Measurements from ENCODE around the gene SMAD1.
"Not testable (repeated sequence)": the region's sequence is repeated elsewhere in the genome, so short reads cannot be mapped to it uniquely, and the experiment has no call there.

Gene SMAD1

DNA sequence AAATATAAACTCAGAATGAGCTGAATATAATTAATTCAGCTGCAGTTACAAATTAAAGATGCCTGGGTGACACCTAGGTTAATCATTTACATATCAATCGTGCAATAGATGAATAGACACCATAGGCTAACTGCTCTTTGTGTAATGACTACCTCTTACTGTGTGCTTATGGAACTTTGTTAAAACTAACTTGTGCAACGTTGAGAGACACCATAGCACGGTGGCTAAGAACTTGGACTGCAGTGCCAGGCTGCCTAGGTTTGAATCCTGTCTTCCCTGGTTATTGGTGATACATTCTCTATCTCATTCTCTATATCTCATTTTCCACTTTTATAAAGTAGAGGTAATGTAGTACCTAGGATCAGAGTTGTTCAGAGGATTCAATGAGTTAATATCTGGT, 46.9 kb downstream of the SMAD1 start:
- DNase-seq (ENCODE audit: low spot score) = no peak

DNA sequence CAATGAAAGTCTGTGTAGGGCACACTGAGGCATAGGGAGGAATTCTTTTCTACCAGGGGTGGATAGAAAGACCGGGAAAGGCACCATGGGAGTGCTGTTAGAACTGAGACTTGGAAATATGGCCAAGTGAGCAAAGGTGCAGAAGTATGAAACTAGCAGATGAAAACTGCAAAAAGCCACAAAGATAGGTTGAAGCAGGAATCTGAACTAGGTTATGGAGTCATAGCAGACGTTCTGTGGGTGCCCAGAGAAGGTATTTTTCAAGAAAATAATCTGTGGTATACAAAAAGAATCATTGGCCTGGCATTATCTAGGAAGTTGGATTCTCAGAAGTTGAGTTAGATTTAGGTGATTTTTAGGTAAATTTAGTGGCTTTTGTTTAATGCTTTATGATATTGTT, 48.5 kb downstream of the SMAD1 start:
- DNase-seq (ENCODE audit: low spot score) = no peak

DNA sequence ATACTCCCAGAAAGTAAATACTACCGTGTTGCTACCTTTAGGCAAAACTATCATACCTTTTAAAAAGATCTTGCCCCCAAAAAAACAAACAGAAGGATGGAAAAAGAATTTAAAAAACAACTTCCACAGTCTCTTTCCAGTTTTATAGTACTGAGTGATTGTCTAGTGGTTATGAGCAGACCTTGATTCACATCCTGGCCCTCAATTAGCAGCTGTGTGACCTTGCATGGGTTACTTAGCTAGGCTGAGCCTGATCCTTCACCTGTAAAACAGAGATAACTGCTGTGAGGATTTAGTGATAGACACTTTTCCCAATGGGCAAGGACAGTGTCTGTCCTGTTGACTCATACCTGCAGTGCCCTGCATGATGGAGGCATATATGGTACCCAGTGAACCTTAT, 49.0 kb downstream of the SMAD1 start:
- peak; percentile 13 for DNase-seq (ENCODE audit: low spot score)

DNA sequence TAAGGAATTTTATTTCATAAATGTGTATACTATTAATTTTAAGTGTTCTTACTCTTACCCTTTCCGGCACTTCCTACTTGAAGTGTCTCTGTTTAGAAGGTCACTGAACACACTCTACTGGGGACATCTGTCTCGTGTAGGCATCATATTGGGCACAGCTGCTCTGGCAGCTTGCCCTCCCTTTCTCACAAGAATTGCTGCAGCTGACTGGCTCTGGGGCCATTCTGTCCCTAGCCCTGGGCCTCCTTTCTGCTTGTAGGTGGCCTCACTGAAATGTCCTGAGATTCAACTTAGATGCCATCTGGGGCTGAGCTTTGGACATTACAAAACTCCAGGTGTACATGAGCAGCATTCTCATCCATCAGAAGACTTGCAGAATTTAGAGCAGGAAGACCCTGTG, 49.6 kb downstream of the SMAD1 start:
- no peak for DNase-seq (ENCODE audit: low spot score)

DNA sequence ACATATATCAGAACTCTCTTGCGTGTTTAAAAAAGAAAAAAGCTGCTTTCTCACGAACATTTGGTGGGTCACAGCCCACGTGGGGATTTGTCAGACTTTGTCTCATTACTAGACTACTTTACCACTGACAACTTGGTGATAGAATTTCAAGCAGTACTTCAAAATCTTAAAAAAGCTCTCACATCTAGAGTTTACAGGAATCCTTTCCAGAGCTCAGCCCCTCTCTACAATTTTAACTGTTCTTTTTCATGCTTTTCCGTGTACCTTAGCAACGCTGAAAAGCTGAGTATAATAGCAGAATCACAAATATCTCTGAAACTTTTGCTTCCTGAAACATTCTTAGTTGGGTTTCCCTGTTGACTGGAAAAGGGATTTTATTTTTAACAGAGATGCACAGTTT, 50.2 kb downstream of the SMAD1 start:
- DNase-seq (ENCODE audit: low spot score) = no peak

DNA sequence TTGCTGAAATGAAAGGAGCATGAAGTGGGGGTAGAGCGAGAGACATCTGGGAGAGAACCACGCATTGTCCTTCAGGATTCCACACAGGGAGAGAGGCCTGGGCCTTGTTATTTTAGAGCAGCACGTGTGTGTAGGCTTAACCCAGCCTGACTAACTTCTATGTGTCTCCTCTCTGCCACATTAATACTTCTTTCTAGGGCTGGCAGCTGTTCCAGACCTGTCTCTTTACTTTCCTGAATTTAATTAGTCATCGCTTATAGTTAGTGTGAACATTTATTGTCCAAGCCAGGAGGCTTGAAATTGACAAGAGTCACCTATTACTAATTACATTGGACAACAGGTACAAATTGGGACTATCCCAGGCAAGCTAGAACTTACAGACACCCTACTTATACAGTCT, 51.3 kb downstream of the SMAD1 start:
- DNase-seq (ENCODE audit: low spot score) = no peak

DNA sequence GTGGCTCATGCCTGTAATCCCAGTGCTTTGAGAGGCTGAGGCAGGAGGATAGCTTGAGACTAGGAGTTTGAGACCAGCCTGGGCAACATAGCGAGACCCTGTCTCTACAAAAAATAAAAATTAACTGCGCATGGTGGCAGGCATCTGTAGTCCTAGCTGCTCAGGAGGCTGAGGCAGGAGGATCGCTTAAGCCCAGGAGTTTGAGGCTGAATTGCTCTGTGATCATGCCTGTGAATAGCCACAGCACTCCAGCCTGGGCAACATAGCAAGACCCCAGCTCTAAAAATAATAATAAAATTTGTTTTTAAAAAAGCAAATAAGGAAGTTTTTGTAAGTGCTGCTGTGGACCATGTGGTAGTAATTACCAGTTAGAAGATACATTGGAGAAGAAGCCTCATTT, 51.8 kb downstream of the SMAD1 start:
- DNase-seq (ENCODE audit: low spot score) = not testable (repeated sequence)

DNA sequence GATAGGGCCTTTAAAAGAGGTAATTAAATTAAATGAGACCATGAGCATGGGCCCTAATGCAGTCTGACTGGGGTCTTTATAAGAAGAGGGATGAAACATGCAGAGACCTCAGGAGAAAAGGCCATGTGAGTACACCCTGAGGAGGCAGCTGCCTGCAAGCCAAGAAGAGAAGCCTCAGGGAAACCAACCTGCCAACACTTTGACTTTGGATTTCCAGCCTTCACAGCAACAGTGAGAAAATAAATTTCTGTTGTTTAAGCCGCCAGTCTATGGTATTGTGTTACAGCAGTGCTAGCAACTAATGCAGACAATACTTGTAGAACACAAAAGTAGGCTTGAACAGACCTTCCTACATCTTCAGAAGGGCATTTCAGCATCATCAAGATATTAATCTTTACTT, 52.3 kb downstream of the SMAD1 start:
- DNase-seq (ENCODE audit: low spot score) = no peak

DNA sequence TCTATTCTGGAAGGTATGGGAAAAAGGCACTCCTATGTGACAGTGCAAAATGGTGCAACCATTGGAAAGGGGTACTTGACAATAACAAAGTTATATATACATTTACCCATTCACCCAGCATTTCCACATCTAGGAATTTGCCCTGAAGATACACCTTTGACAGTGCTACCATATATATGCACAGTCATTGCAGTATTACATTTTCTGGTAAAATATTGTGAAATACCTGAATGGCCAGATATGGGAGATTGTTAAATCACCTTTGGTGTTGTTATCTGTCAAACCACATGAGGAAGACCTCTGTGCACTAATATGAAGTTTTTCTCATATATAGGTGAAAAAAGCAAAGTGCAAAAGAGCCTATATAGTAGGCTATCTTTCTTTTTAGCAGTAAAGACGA, 53.5 kb downstream of the SMAD1 start:
- no peak for DNase-seq (ENCODE audit: low spot score)

DNA sequence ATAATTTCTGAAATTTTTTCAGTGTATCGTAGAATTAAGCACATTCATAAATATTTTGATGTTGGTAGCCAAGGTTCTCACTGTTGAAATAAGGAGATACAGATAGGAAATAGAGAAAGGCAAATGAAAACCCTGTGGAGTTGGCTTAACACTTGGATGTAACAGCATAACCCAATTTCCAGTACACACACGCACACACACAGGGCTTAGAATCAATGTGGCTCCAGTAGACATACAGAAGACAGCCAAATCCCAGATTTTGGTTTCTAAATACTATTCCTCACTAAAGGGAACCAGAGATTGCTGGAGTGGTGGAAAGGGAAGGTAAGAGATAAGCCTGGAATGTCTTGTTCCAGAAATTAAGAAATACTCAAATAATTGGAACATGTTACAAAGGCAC, 54.4 kb downstream of the SMAD1 start:
- no peak for DNase-seq (ENCODE audit: low spot score)

DNA sequence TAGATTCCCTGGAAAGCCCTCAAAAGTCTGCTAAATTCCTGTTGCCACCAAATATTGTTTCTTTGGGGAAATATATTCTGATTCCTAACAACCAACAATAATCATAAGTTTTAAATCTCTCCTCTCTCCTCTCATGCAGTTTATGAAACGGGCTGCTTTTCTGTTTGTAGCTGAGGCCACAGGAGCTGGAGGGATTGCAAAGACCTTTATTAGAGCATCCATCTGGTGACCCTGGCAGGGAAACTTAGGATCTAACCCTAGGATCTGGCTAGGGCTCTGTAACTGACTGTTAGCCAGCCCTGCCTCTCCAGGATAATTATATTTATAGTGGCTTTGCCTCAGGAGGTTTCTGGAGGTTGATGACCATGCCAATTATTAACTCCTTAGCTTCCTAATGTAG, 56.9 kb downstream of the SMAD1 start:
- no peak for DNase-seq (ENCODE audit: low spot score)

DNA sequence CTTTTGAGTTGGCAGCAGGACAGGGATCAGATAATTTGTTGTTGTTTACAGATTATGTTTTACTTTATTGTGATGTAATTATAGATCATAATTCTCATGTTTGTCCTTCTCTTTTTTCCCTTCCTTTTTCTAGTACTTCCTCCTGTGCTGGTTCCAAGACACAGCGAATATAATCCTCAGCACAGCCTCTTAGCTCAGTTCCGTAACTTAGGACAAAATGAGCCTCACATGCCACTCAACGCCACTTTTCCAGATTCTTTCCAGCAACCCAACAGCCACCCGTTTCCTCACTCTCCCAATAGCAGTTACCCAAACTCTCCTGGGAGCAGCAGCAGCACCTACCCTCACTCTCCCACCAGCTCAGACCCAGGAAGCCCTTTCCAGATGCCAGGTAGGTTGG, 58.0 kb downstream of the SMAD1 start:
- DNase-seq (ENCODE audit: low spot score) = no peak

DNA sequence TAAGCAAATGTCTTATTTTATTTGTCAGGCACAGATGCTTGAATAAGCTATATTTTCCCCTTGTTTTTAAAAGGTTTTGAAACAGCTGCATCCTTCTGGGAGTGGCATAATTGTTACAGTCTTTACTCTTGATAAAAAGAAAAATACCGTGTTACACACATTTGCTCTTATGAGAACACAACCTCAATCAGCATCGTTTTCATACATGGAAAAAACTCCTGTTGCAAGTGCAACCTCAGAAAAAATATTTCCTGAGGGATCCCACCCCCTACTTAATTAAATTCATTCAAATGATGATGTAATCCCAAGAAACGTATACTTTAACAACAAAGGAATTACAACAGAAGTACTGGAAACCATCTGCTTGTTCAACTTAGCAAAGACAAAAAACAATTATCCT, 58.6 kb downstream of the SMAD1 start:
- DNase-seq (ENCODE audit: low spot score) = no peak

DNA sequence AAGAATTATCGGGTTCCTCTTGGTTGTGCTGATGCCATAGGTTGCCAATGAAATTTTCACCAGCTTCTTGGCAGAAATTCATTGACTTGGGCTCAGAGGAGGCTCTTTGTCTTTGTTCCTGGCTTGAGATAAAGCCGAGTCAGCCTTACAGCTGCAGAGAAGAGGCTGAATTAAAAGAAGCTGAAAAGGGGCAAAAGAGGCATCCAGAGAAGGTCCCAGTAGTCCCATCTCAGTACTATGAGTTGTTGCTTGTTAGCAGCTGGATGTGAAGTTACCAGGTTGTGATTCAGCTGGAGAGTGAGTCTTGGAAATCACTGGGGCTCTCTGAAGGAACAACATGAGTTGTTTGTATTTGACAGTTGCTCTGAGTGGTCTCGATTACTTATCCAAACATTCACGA, 59.7 kb downstream of the SMAD1 start:
- no peak for DNase-seq (ENCODE audit: low spot score)

DNA sequence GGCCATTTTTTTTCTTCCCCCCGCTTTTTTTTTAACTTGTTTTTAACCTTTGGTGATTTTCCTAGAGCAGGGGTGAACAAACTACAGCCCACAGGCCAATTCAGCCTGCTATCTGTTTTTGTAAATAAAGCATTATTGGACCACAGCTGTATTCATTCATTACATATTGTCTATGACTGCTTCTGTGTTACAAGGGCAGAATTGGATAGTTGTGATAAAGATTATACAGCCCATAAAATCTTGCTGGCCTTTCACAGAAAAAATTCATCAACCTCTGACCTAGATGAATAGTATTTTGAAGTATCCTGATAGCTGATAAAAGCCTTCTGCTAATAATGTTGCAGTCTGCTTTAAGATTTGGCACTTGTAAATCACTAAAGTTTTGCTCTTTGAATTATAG, 63.4 kb downstream of the SMAD1 start:
- no peak for DNase-seq (ENCODE audit: low spot score)

DNA sequence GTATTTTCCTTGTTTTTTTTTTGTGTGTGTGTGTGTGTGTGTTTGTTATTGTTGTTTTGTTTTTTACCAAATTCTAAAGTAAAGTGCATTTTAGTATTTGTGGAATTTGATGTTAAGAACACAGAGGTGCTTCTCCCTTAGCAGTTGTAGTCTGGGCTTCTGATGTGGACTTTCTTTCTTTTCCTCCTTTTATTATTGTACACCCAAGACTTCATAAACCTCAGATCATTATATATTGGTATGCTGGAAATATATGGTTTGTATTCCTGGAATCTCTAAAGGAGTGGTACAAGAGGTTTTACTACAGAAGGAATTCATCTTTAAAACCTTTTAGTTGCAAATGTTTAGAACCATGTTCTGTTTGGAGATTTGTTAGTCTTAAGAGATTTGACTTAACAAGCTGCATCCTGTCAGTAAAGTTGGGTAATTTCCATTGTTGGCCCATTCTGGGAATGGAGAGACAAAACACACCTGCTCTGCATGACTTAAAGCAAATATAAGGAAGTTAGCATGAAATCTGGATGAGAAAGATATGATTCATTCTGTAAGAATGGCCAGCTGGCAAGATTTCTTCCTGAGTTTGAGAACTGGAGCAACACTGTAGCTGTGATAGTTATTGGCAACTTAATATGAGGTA, 64.0 kb downstream of the SMAD1 start:
- peak; percentile 83 for DNase-seq (ENCODE audit: low spot score)

DNA sequence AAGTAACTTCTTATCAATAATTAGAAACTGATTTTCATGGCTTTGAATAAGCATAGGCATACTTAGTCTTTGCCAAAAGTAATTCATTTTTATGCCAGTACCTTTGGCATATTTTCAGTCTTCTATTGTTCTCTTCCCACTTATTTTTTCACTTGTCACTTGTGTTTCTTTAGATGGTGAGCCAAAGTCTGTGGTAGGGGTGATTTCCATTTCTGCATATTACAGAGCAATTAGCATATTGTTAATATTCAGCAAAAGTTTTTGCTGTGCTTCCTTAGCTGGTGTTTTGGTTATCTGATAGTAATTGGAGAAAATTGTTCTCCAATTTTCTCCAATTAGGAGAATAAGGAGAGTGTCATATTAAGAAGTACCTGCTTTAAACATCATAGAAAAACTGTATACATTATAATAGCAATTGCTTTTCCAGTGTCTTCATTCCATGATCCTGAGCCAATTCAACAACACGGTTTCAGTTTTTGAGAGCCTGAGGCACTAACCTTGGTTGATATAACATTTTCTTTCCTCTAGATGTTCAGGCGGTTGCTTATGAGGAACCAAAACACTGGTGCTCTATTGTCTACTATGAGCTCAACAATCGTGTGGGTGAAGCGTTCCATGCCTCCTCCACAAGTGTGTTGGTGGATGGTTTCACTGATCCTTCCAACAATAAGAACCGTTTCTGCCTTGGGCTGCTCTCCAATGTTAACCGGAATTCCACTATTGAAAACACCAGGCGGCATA, 64.7 kb downstream of the SMAD1 start:
- no peak for DNase-seq (ENCODE audit: low spot score)

DNA sequence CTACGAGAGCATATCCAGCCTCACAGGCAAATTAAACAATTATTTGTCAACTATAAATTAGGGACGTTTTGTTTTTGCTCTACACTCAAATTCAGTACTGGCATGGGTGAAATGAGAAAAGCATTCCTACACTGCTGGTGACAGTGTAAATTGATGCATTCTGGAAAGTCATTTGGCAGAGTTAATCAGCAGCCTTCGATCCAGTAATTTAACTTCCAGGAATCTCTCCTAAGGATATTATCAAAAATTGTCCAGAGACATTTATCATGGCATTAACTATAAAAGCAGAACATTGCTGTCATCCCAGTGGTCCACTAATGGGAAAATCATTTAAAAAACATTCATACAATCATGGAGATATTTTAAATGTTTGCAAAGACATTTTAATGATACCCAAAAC, 70.0 kb downstream of the SMAD1 start:
- no peak for DNase-seq (ENCODE audit: low spot score)

DNA sequence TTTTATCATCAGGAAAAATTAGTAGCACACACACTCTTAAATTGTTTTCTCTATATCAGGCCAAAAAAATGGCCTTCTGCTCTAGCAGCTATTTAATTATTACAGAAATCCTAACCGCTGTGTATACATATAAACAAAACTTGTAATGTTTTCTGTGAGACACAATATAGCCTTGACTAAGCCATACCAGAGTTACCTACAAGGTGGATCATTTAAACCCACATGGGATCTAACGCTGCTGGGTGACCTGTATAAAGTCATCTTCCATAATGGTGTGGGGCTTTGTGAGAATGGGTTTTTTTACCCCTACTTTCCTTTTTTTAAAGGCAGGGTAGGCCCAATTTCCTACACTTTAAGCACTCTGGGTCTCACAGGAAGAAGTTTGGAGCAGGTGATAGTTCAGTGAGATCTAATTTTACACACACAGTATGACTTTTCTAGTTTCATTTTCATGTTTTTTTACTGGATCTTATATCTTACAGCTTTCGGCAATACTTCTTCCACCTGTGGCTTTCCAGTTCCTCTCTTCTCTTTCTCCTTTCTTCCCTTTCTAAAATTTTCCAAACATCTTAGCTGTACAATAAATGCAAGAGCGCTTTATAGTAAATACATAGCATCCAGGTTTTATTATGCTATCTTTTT, 70.6 kb downstream of the SMAD1 start:
- DNase-seq (ENCODE audit: low spot score) = no peak

DNA sequence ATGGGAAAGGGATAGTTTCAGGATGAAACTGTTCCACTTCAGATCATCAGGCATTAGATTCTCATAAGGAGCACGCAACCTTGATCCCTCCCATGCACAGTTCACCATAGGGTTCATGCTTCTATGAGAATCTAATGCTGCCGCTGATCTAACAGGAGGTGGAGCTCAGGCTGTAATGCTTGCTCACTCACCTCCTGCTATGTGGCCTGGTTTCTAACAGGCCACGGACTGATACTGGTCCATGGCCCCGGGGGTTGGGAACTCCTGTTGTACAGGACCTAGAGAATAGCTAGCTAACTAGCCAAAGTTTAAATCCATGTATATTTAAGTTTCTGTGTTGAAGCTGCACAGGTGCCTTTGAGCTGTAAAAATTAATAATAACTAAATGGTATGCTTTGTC, 71.7 kb downstream of the SMAD1 start:
- DNase-seq (ENCODE audit: low spot score) = no peak

DNA sequence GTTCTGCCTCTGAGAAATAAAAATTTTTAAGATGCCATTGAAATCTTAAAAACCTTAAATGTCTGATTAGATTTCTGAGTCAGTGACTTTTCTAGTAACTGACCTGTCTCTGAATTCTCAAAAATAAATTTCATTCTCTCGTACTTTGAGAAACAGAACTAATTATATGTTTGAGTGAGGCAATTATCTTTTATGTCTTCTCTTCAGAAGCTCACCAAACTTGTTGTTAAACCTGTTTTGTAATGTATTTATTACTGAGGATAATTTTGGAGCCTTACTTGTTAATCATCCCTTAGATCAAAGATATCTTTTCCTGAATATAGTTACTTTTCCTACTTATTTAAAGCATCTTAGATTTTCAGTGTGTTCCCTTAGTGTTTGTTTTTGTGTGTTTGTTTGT, 73.0 kb downstream of the SMAD1 start:
- no peak for DNase-seq (ENCODE audit: low spot score)

DNA sequence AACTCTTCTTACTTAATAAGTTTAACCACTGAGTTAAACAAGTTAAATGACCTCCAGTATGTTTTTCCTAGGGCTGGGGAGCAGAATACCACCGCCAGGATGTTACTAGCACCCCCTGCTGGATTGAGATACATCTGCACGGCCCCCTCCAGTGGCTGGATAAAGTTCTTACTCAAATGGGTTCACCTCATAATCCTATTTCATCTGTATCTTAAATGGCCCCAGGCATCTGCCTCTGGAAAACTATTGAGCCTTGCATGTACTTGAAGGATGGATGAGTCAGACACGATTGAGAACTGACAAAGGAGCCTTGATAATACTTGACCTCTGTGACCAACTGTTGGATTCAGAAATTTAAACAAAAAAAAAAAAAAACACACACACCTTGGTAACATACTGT, 76.1 kb downstream of the SMAD1 start:
- peak; percentile 50 for DNase-seq (ENCODE audit: low spot score)

DNA sequence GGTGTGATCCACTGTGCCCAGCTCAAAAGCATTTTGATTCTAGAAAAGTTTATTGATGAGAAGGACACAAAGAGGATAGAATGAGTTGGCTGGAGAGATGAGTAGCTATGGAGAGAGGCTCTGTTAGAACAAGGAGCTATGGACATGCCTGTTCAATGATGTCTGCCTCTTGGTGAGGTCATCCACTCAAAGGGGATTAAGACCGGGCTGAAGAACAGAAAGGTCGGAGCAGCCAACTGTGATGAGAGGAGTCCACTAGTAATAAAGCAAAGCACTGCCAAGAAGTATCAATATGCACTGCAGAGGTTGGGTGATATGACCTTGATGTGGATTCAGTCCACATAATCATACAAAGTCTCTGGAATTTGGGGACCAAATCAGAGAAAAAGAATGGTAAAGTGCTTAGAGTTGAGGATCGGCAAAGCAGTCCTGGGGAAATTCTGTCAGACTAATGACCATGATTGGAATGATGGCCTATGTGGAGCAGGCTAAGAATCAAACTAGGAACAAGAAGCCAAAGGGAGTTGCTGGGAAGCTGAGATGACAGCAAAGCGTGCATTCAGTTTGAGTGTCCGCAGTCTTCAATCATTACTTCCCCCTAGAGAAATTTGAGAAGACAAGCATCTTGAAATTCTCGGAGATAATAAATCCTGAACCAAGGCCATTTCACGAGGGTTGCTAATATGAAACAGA, 81.8 kb downstream of the SMAD1 start:
- DNase-seq (ENCODE audit: low spot score) = no peak
